D721Med (cell line): ENCODE results near the gene ABHD16B.
"Not testable (repeated sequence)": the region's sequence is repeated elsewhere in the genome, so short reads cannot be mapped to it uniquely, and the experiment has no call there.

Experiments
- DNase-seq: peaks from one replicate; pipeline ENCODE4 v3.0.0; 2011; ENCODE audit warnings: low spot score; ENCODE audit not compliant: insufficient read length
- FAIRE-seq: peaks from 2 replicates; lab custom pipeline; 2011; peaks lifted over from hg19 to GRCh38; lab: Jason Lieb, UNC
- TF ChIP-seq, protein P1 (sequence below): IDR thresholded peaks from 2 replicates; pipeline ENCODE4 v1.5.1; 2012; ENCODE audit warnings: mild to moderate bottlenecking, control low read depth; ENCODE audit not compliant: insufficient read depth; ENCODE audit errors: missing control alignments

ABHD16B gene

DNA sequence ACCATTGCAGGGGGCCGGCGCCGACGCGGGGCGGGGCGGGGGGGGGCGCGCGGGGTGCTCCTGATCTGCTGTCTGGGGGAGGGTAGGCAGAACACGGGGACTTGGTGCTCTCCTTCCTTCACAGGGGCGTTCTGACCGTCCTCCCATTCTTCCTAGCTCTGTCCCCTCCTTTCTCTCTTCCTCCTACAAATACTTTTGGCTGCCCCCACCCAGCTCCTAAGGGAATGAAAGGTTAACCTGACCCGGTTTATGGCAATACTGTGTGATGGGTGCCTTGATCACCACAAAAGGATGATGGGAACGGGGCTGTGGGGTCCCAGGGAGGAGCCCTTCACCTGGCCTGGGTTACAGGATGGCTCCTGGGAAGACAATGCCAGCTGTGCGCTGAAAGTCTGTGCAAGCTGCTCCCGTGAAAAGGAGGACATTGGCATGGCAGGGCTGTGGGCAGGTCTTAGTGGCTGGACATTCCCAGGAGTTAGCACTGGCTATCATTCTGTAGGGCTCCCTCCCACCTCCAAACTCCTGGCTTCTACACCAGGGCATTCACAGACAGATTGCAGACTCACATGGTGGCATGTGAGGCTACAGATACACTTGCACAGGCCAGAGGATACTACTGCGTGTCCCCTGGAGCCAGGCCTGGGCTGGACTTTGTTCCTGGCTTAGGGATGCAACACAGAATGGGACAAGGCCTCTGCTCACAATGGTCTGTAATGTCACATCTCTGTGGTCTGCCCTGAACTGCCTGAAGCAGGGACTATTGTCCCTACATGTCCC, 1.9 kb downstream of the ABHD16B start:
- FAIRE-seq = no peak
- TF ChIP-seq, protein P1, sequence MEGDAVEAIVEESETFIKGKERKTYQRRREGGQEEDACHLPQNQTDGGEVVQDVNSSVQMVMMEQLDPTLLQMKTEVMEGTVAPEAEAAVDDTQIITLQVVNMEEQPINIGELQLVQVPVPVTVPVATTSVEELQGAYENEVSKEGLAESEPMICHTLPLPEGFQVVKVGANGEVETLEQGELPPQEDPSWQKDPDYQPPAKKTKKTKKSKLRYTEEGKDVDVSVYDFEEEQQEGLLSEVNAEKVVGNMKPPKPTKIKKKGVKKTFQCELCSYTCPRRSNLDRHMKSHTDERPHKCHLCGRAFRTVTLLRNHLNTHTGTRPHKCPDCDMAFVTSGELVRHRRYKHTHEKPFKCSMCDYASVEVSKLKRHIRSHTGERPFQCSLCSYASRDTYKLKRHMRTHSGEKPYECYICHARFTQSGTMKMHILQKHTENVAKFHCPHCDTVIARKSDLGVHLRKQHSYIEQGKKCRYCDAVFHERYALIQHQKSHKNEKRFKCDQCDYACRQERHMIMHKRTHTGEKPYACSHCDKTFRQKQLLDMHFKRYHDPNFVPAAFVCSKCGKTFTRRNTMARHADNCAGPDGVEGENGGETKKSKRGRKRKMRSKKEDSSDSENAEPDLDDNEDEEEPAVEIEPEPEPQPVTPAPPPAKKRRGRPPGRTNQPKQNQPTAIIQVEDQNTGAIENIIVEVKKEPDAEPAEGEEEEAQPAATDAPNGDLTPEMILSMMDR = no peak
- no peak for DNase-seq

DNA sequence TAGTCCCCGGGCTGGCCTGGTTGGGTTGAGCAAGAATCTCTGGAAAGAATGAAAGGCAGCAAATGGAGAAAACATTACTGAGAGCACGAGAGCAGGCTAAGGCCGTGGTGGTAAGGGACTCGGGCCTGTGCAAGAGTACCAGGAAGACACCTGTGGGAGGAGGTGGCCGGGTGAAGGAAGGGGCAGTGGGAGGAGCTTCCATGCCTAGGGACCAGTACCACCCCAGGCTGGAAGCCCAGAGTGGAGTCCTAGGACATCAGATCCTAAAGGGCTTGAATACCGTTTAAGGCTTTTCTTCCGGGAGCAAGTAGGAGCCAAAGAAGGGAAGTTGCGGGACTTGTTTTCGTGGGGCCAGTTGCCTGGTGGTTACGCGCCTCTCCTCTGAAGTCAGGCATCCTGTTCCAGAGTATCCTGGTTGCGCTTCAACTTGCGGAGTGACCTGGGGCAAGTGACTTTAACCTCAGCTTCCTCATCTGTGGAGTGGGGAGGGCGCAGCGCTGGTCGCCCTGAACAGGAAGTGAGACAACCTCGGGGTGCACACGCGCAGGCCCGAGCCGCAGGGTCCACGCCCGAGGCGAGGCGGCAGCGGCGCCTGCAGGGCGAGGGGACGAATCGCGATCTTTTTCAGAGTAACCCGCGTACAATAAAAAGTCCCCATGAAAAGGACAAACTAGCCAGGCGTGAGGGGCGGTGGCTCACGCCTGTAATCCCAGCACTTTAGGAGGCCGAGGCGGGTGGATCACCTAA, 2.7 kb downstream of the ABHD16B start:
- DNase-seq (peak; percentile 67), FAIRE-seq (no peak)
- TF ChIP-seq, protein P1 = peak; percentile 55

DNA sequence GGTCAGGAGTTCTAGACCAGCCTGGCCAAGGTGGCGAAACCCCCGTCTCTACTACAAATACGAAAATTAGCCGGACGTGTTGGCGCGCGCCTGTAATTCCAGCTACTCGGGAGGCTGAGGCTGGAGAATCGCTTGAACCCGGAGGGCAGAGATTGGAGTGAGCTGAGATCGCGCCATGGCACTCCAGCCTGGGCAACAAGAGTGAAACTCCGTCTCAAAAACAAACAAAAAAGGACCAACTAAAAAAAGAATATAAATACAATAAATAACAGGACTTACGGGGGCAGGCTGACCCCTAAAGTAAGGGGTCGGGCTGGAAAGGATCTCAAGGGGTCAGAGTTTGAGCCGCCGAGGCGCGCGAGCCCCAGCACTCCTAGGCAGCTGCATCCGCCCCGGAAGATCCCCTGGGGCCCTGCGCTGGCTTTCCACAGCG, 3.3 kb downstream of the ABHD16B start:
- DNase-seq = no peak
- TF ChIP-seq, protein P1 = no peak
- no peak for FAIRE-seq

DNA sequence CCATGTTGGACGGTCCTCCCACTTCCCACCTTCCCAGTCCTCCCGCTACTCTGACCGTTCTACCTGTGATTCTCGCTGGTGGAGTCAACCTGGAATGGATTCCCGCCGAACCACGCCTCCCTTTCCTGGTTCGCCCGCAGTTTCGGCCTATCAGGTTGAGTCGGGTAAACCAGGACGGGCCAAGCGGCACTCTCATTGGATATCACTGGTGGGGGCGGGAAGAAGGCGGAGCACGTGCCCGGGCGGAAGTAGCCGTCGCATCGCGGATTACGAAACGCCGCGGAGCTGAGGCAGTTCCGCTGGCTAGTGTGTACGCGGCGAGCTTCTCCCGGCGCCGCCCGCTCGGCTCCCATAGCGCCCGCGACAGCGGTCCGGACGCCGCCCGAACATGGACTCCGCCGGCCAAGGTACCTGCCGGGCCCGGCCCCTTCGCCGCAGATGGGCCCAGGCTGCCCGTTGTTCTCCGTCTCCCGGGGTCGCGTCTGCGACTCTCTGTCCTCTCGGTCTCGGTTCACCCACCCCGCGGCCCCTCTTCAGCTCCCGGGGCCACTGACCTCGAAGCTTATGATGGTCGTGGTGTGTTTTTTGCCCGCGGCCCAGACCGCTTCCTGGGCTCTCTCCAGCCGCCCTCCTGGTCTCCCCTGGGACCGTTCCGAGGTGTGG, 3.8 kb downstream of the ABHD16B start, which contains the start of gene TPD52L2:
Gene TPD52L2 (plus strand): TSS at position 293 of the 663 bp plus-strand sequence. CDS start 96 bp downstream, at position 389.
- TF ChIP-seq, protein P1 = no peak
- no peak for FAIRE-seq

DNA sequence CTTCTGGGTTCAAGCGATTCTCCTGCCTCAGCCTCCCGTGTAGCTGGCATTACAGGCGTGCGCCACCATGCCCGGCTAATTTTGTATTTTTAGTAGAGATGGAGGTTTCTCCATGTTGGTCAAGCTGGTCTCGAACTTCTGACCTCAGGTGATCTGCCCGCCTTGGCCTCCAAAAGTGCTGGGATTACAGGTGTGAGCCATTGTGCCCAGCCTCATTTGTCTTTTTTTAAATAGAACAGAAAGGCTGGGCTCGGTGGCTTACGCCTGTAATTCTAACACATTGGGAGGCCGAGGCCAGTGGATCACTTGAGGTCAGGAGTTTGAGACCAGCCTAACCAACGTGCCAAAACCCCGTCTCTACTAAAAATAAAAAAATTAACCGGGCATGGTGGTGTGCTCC, 5.7 kb downstream of the ABHD16B start:
- not testable (repeated sequence) for DNase-seq, FAIRE-seq

More for the DNA sequence above, 3.8 kb downstream of the ABHD16B start, which contains the start of gene TPD52L2:
- peak; percentile 96 for DNase-seq

DNA sequence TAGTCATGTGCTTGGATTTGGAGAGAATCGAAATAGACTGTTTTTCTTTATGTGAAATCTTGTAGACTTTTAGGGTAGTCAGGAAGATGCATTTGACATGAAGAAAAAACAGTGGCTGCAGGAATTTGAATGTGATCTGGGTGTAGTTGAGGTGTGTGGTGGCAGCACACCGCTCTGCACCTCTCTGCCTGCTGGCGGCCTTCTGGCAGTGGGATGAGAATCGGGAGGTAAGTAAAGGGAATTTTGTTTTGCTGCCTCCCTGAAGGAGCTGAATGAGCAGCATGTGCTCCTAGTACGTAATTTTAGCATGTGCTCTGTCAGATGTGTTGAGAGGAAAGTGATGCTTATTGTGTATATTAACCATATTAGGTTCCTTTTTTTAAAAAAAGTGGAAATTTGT, 7.0 kb downstream of the ABHD16B start:
- DNase-seq = no peak
- no peak for FAIRE-seq
- TF ChIP-seq, protein P1 = no peak

DNA sequence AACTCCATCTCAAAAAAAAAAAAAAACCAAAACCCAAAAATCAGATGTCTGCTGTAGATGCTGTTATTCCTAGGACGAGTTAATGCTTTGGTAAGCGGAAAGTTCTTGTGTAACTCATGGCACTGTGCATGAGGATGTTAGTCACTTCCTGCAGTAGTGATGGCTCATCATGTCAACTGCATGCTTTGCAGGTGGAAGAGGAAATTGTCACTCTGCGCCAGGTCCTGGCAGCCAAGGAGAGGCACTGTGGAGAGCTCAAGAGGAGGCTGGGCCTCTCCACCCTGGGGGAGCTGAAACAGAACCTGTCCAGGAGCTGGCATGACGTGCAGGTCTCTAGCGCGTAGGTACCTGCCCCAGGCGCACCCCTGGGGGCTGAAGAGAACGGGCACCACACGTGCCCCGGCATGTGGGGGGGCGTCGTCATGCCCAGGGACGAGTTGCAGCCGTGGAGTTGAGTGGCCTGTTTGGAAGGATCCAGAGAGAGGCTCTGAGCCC, 12.2 kb downstream of the ABHD16B start:
- TF ChIP-seq, protein P1 = no peak
- no peak for DNase-seq
- no peak for FAIRE-seq

DNA sequence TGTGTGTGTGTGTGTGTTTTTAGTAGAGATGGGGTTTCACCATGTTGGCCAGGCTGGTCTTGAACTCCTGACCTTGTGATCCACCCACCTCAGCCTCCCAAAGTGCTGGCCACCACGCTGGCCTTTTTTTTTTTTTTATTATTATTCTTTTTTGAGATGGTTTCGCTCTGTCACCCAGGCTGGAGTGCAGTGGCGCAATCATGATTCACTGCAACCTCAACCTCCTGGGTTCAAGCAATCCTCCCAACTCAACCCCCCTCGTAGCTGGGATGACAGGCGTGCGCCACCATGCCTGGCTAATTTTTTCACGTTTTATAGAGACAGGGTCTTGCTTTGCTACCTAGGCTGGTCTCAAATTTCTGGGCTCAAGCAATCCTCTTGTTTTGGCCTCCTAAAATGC, 12.9 kb downstream of the ABHD16B start:
- not testable (repeated sequence) for DNase-seq, FAIRE-seq
